ENCODE measurements around the gene CNTLN. TPM values are rescaled to one million over a fixed set of nuclear protein-coding genes. Genes with fewer than 3 reads are reported as not detected.

CNTLN gene
- total and polyA plus RNA-seq, 2 of the 8 experiments (the other 6 are each of a cell fraction or from before 2014, with no cell fraction given) = 4.8 to 10.8 TPM

DNA sequence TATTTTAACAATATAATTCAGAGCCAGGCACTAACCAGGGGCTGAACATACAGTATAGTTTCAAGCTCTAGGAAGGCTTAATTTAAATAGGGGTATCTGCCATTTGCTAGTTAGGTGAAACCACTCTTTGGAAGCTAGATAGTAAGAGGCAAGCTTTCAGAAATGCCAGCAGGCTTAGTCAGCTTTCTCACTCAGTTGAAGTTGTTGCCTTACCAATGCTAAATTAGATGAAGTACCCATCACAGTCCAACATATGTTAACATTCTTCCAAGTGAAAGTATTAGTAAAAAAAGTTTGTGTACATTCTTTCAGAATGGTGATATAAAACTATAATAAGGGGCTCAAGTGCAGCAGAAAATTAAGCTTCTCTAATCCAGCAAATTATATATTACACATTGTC lies 215.0 kb downstream of the CNTLN start (continued):
- TF ChIP-seq CBX8 (IDR thresholded peaks at IDR 0.05; ENCODE audit: borderline replicate concordance, low read depth, low read length) (no peak), BCL11A (IDR thresholded peaks at IDR 0.05; ENCODE audit: low read depth in 2 of 2, low read length in 2 of 2) (no peak), ASH2L (IDR thresholded peaks at IDR 0.05; ENCODE audit: low read length) (no peak), SAP30 (IDR thresholded peaks at IDR 0.05; ENCODE audit: insufficient read depth, insufficient replicate concordance, low read length) (no peak), TEAD4 (IDR thresholded peaks at IDR 0.05; ENCODE audit: low read depth, low read length) (no peak), BRCA1 (IDR thresholded peaks at IDR 0.05; ENCODE audit: low read depth, low read length) (no peak), HDAC6 (IDR thresholded peaks at IDR 0.05; ENCODE audit: low read depth, low read length) (no peak), KDM1A (IDR thresholded peaks at IDR 0.05; ENCODE audit: borderline replicate concordance, low read length) (no peak), RAD21 (IDR thresholded peaks at IDR 0.05 in 1 of 2, conservative IDR thresholded peaks at IDR 0.05 in 1 of 2; ENCODE audit: low read depth in 2 of 2, low read length in 2 of 2) (no peak), FOSL1 (IDR thresholded peaks at IDR 0.05; ENCODE audit: insufficient read depth, low read depth, low read length) (no peak), JUN (IDR thresholded peaks at IDR 0.05; ENCODE audit: low read depth, low read length) (no peak), PHF8 (conservative IDR thresholded peaks at IDR 0.05; ENCODE audit: low read depth, low read length) (no peak), TCF12 (IDR thresholded peaks at IDR 0.05; ENCODE audit: low read depth, low read length) (no peak), JUND (IDR thresholded peaks at IDR 0.05; ENCODE audit: low read length) (no peak), RBBP5 (IDR thresholded peaks at IDR 0.05; ENCODE audit: borderline replicate concordance, low read depth, low read length) (no peak), NANOG (IDR thresholded peaks at IDR 0.05; ENCODE audit: insufficient read depth, low read depth, low read length, poor library complexity, severe bottlenecking) (no peak)
